A549 (cell line): ENCODE measurements around the gene ATF5. TPM values are rescaled to one million over a fixed set of nuclear protein-coding genes. Genes with fewer than 3 reads are reported as not detected.

Experiments
- ATAC-seq, 2 experiments: fragments of 200-7000 bp in 1 of 2; fragments of >200 bp in 1 of 2; cut with Nextera tagmentation in 1 of 2; cut with Tn5 transposase in 1 of 2; 3 replicates each; pipeline versions ENCODE4 v1.8.0 to v1.9.1; 2018 to 2020; ENCODE audit warnings: mild to moderate bottlenecking in 1 of 2, moderate library complexity in 1 of 2
- CTCF ChIA-PET: fragments of 300-600 bp; sonication (Branson Sonifier 250); formaldehyde crosslinking; extraction: SDS; loops from one replicate; lab custom pipeline; 2021; ENCODE audit warnings: antibody characterized with exemption, inconsistent platforms; lab: Yijun Ruan, JAX
- POLR2A ChIA-PET: fragments of 350-600 bp; formaldehyde crosslinking; extraction: SDS; loops from one replicate; lab custom pipeline; 2021; ENCODE audit warnings: antibody characterized with exemption, inconsistent platforms; lab: Yijun Ruan, JAX
- DNase-seq, 2 experiments: peaks; one replicate each; pipeline versions ENCODE4 v3.0.0 to v3.0.0-alpha.2; 2011 to 2016; ENCODE audit warnings: low read depth in 1 of 2, low spot score in 1 of 2
- FAIRE-seq: peaks from 2 replicates; lab custom pipeline; 2011; peaks lifted over from hg19 to GRCh38; lab: Jason Lieb, UNC
- H3K27ac ChIP-seq, 2 experiments: fragments of >200 bp; sonication (Bioruptor Twin); formaldehyde crosslinking; 3 replicates each; pipeline ENCODE4 v1.5.1; 2016 to 2017
- H3K4me1 ChIP-seq: fragments of >200 bp; sonication (Bioruptor Twin); formaldehyde crosslinking; 3 replicates; pipeline ENCODE4 v1.6.1; 2016
- H3K4me2 ChIP-seq: fragments of >200 bp; sonication (Bioruptor Twin); formaldehyde crosslinking; 3 replicates; pipeline ENCODE4 v1.6.1; 2016
- H3K4me3 ChIP-seq: fragments of >200 bp; sonication (Bioruptor Twin); formaldehyde crosslinking; 3 replicates; pipeline ENCODE4 v1.5.1; 2016
- H3K9me3 ChIP-seq: fragments of >200 bp; sonication (Bioruptor Twin); formaldehyde crosslinking; 3 replicates; pipeline ENCODE4 v1.6.1; 2016
- CBX8 ChIP-seq: fragments of 200-600 bp; sonication (generic); IDR thresholded peaks from 2 replicates; pipeline ENCODE4 v1.6.1; 2016
- CHD4 ChIP-seq: fragments of 200-600 bp; sonication (generic); IDR thresholded peaks from 2 replicates; pipeline ENCODE4 v1.6.1; 2016; ENCODE audit warnings: antibody characterized with exemption, mild to moderate bottlenecking, borderline replicate concordance
- E2F6 ChIP-seq: IDR thresholded peaks from 2 replicates; pipeline ENCODE4 v1.6.1; 2012; ENCODE audit warnings: low read depth, borderline replicate concordance
- EHMT2 ChIP-seq: fragments of 200-600 bp; sonication (generic); IDR thresholded peaks from 2 replicates; pipeline ENCODE4 v1.6.1; 2016; ENCODE audit warnings: antibody characterized with exemption, low read depth, mild to moderate bottlenecking, moderate library complexity
- ESRRA ChIP-seq: fragments of 150-350 bp; IDR thresholded peaks from 2 replicates; pipeline ENCODE4 v1.6.1; 2014; ENCODE audit warnings: mild to moderate bottlenecking, low read length, borderline replicate concordance
- FOSB ChIP-seq: fragments of 250-450 bp; sonication (Bioruptor Pico); IDR thresholded peaks from 2 replicates; pipeline ENCODE4 v1.5.0; 2020; ENCODE audit warnings: mild to moderate bottlenecking, moderate library complexity
- FOSL2 ChIP-seq, 2 experiments: fragments of 450-650 bp in 1 of 2; fragments of >200 bp in 1 of 2; sonication (Bioruptor Twin) in 1 of 2; formaldehyde crosslinking; IDR thresholded peaks; 2 replicates each; pipeline versions ENCODE4 v1.5.0 to v1.6.1; 2016 to 2020; ENCODE audit warnings: mild to moderate bottlenecking in 1 of 2, moderate library complexity in 1 of 2
- FOXS1 ChIP-seq: fragments of 250-450 bp; sonication (Bioruptor Pico); IDR thresholded peaks from 2 replicates; pipeline ENCODE4 v1.5.0; 2020; ENCODE audit warnings: mild to moderate bottlenecking, moderate library complexity
- GATA3 ChIP-seq: IDR thresholded peaks from 2 replicates; pipeline ENCODE4 v1.6.1; 2012; ENCODE audit warnings: borderline replicate concordance
- HEYL ChIP-seq: fragments of 250-450 bp; sonication (Bioruptor Pico); IDR thresholded peaks from 2 replicates; pipeline ENCODE4 v1.8.0; 2021; ENCODE audit warnings: mild to moderate bottlenecking, moderate library complexity
- HOXA7 ChIP-seq: fragments of 250-450 bp; sonication (Bioruptor Pico); IDR thresholded peaks from 2 replicates; pipeline ENCODE4 v1.5.0; 2020; ENCODE audit warnings: mild to moderate bottlenecking, moderate library complexity
- HOXB13 ChIP-seq: fragments of 250-450 bp; sonication (Bioruptor Pico); IDR thresholded peaks from 2 replicates; pipeline ENCODE4 v1.5.0; 2020; ENCODE audit warnings: low read depth, mild to moderate bottlenecking, moderate library complexity
- HOXB5 ChIP-seq: fragments of 250-450 bp; sonication (Bioruptor Pico); IDR thresholded peaks from 2 replicates; pipeline ENCODE4 v1.5.0; 2020; ENCODE audit warnings: mild to moderate bottlenecking, moderate library complexity
- JUN ChIP-seq, 2 experiments: fragments of >200 bp; sonication (Bioruptor Twin); formaldehyde crosslinking; IDR thresholded peaks; 2 replicates in 1 of 2; 3 replicates in 1 of 2; pipeline ENCODE4 v1.6.1; 2016 to 2017
- MAZ ChIP-seq: fragments of 150-350 bp; IDR thresholded peaks from 2 replicates; pipeline ENCODE4 v1.6.1; 2014; ENCODE audit warnings: antibody characterized with exemption, low read depth, low read length, borderline replicate concordance
- MYC ChIP-seq: IDR thresholded peaks from 2 replicates; pipeline ENCODE4 v1.6.1; 2012; ENCODE audit warnings: mild to moderate bottlenecking, inconsistent platforms, low read length, improper control_type of control experiment, borderline replicate concordance
- NPAS2 ChIP-seq: fragments of 250-450 bp; sonication (Bioruptor Pico); IDR thresholded peaks from 2 replicates; pipeline ENCODE4 v1.8.0; 2022; ENCODE audit warnings: mild to moderate bottlenecking, moderate library complexity, borderline replicate concordance
- NR3C1 ChIP-seq: fragments of >200 bp; sonication (Bioruptor Twin); formaldehyde crosslinking; IDR thresholded peaks from 3 replicates; pipeline ENCODE4 v1.6.1; 2017
- PBX3 ChIP-seq: IDR thresholded peaks from 2 replicates; pipeline ENCODE4 v1.6.1; 2012
- PHF8 ChIP-seq: fragments of 200-600 bp; sonication (generic); IDR thresholded peaks from 2 replicates; pipeline ENCODE4 v1.6.1; 2016; ENCODE audit warnings: low read depth, mild to moderate bottlenecking, antibody characterized with exemption, moderate library complexity, borderline replicate concordance
- POLR2A ChIP-seq: IDR thresholded peaks from 2 replicates; pipeline ENCODE4 v1.6.1; 2012; ENCODE audit warnings: mild to moderate bottlenecking, low read length
- RARB ChIP-seq: fragments of 250-450 bp; sonication (Bioruptor Pico); IDR thresholded peaks from 2 replicates; pipeline ENCODE4 v1.8.0; 2021; ENCODE audit warnings: mild to moderate bottlenecking, moderate library complexity
- RCOR1 ChIP-seq: fragments of 150-350 bp; IDR thresholded peaks from 2 replicates; pipeline ENCODE4 v1.6.1; 2014; ENCODE audit warnings: antibody characterized with exemption, low read length, low read depth
- RFX5 ChIP-seq: fragments of 450-650 bp; IDR thresholded peaks from 2 replicates; pipeline ENCODE4 v1.7.1; 2014; ENCODE audit warnings: antibody characterized with exemption, mild to moderate bottlenecking, moderate library complexity
- SMC3 ChIP-seq: fragments of >200 bp; sonication (Bioruptor Twin); formaldehyde crosslinking; IDR thresholded peaks from 3 replicates; pipeline ENCODE4 v1.6.1; 2018; ENCODE audit warnings: inconsistent platforms
- SREBF2 ChIP-seq: fragments of 450-650 bp; IDR thresholded peaks from 2 replicates; pipeline ENCODE4 v1.6.1; 2014; ENCODE audit warnings: mild to moderate bottlenecking, moderate library complexity
- TFCP2L1 ChIP-seq: fragments of 250-450 bp; sonication (Bioruptor Pico); IDR thresholded peaks from 2 replicates; pipeline ENCODE4 v1.5.0; 2021; ENCODE audit warnings: mild to moderate bottlenecking
- USF2 ChIP-seq: fragments of 450-650 bp; IDR thresholded peaks from 2 replicates; pipeline ENCODE4 v1.6.1; 2014; ENCODE audit warnings: antibody characterized with exemption
- ZNF302 ChIP-seq: fragments of 250-450 bp; sonication (Bioruptor Pico); IDR thresholded peaks from 2 replicates; pipeline ENCODE4 v1.9.0; 2021; ENCODE audit warnings: inconsistent platforms, mild to moderate bottlenecking, moderate library complexity
- WGBS: methylation state at CpG from one replicate; pipeline ENCODE4 v1.1.6; 2017; ENCODE audit errors: missing lambda C conversion rate; 5-methylcytosine and 5-hydroxymethylcytosine counted together
- polyA plus RNA-seq, 4 experiments: library from polyadenylated mRNA; depleted of rRNA in 3 of 4; stranded (reverse); fragments of >200 nt; fragmentation: RNase III in 1 of 4; extraction: RNeasy Plus Mini Kit Qiagen cat#74134 plus additional on column Dnase treatment in 1 of 4; gene quantifications; 2 replicates in 3 of 4; 3 replicates in 1 of 4; pipeline ENCODE4 v1.2.3, GENCODE V29; 2011 to 2017

Gene ATF5
- polyA plus RNA-seq, 2 of the 4 experiments (the other 2 are of a cell fraction): 12.9 to 42.8 TPM

- POLR2A ChIA-PET: interaction anchor here (2.5 kb wide), 1 partner anchor 23 kb away, joined by 9 read pairs; the partner anchor contains the start of gene NUP62
- TF ChIP-seq MYC (no peak), HOXB5 (CRISPR knock-in tag) (no peak), PBX3 (no peak), HEYL (CRISPR knock-in tag) (no peak), USF2 (no peak), ZNF302 (CRISPR knock-in tag) (no peak), SREBF2 (no peak), NR3C1 (no peak), ESRRA (no peak), FOXS1 (CRISPR knock-in tag) (no peak), E2F6 (no peak), TFCP2L1 (no peak), CHD4 (no peak), NPAS2 (CRISPR knock-in tag) (no peak), PHF8 (no peak)
- TF ChIP-seq, all 56 proteins: peak for 0
- Histone ChIP-seq H3K4me2 (no peak overlapping the region), H3K4me3 (no peak overlapping the region), H3K4me1 (no peaks in the 10 kb centered on the region), H3K9me3 (no peaks in the 10 kb centered on the region), H3K27ac (no peak overlapping the region)
- DNase-seq (no peak), FAIRE-seq (no peak), ATAC-seq (no peak)
- CTCF ChIA-PET: interaction anchor here (1.4 to 10.7 kb wide), 4 partner anchors 16 to 183 kb away, joined by 3 to 121 read pairs (median 18); no protein-coding TSS in a partner anchor
These were observed 23.5 kb downstream of the ATF5 start for GRCh38 chr19:49952479-49952836.

- 68% methylated on average over 13 of the region's 13 CpGs for whole genome bisulfite sequencing
- ChIA-PET CTCF (interaction anchor here (0.9 to 10.7 kb wide), 6 partner anchors 12 to 183 kb away, joined by 3 to 121 read pairs (median 5); no protein-coding TSS in a partner anchor), POLR2A (interaction anchor here (2.5 kb wide), 1 partner anchor 23 kb away, joined by 9 read pairs; the partner anchor contains the start of gene NUP62)
- Histone ChIP-seq H3K9me3 (no peaks in the 10 kb centered on the region), H3K4me2 (no peak overlapping the region), H3K4me1 (no peaks in the 10 kb centered on the region), H3K27ac (no peak overlapping the region), H3K4me3 (no peak overlapping the region)
- DNase-seq (no peak), FAIRE-seq (no peak), ATAC-seq (no peak)
- no peak for TF ChIP-seq RFX5
- TF ChIP-seq FOSL2 (IDR thresholded peaks at IDR 0.05): no peak
- no peak for TF ChIP-seq FOSL2 (CRISPR knock-in tag; IDR thresholded peaks at IDR 0.05)
- TF ChIP-seq CBX8: no peak
- no peak for TF ChIP-seq MAZ
- TF ChIP-seq EHMT2: no peak
- no peak for TF ChIP-seq HOXA7 (CRISPR knock-in tag)
- no peak for TF ChIP-seq POLR2A
- no peak for TF ChIP-seq NPAS2 (CRISPR knock-in tag)
- no peak for TF ChIP-seq JUN (IDR thresholded peaks at IDR 0.05)
- no peak for TF ChIP-seq SMC3
- no peak for TF ChIP-seq GATA3
- no peak for TF ChIP-seq ZNF302 (CRISPR knock-in tag)
- TF ChIP-seq HOXB13 (CRISPR knock-in tag): no peak
- no peak for TF ChIP-seq RCOR1
- no peak for TF ChIP-seq FOSB (CRISPR knock-in tag)
- no peak for TF ChIP-seq RARB (CRISPR knock-in tag)
- no peak for TF ChIP-seq MYC
These were observed 23.9 kb downstream of the ATF5 start for GRCh38 chr19:49952906-49953305.
